ENCODE results near the gene CCDC186.

Gene CCDC186

DNA sequence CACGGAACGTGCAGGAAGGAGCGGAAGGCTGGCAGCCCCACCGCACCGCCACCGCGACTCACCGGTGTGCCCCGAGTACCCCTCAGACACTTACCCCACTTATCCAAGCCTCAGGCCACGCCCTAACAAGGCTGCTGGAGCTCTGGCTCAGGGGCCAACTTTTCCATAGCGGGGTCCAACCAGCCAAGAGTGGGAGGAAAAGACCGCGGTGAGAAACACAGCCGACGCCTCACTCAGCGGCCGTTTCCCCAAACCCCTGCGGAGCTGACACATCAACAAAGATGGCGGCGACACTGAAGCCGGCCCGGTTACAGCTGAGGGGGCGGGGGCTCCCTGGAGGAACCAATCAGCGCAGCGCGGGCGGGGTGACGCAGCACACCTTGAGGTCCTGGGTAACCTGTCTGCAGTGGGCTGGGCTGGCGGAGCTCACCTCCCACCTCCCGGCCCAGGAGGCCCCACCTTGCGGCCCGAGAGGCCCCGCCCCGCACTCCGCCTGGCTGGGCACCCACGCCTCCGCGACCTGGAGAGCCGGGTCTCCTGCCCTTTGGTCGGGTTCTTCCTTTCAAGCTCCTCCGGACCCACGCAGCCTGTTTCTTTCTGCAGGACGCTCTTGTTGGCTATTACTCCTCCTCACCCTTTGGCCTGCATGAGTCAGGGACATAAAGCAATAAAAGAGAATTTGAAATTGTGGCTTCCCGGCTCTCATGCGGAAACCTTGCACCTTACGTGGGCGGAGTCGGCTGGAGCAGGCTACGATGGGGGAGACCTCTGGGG is at the start of gene CCDC186:
Gene CCDC186 (minus strand): TSS at position 283 of the 774 bp plus-strand sequence. CDS start 10,935 bp downstream, outside the sequence.
- peak; percentile 97 for DNase-seq

DNA sequence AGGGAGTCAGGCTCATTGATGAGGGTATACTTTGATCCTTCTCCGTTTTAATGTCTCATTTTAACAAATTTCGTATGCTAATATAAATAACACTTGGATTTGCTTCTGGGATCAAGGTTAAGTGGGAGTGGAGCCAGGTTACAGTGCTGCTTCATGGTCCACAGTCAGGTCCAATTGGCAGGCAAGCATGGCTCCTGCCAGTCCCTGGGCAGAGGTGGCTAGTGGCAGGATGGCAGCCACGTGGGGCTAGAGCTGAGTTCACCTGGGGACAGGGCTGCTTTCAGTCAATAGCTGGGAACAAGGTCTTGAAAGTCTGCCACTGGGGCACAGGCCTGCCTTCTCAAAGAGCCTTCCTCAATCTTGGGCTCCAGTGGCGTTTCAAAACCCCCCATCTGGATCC is 49.1 kb upstream of the CCDC186 start:
- no peak for DNase-seq

DNA sequence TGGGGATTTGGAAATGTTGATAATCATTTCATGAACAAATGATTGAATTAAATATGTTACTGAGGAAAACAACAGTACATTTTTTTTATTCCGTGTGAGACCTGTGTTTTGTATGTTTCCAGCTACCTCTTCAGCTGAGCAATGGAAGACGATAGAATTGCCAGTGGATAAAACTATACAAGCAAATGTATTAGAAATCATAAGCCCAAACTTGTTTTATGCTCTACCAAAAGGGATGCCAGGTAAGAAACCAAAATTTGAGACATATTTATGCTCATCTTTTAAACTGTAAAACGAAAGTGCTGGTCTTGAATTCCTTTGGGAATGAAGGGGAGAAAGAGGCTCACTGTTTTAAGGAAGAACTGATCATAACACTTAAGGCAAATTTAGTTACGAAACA is 47.2 kb upstream of the CCDC186 start:
- no peak for DNase-seq

DNA sequence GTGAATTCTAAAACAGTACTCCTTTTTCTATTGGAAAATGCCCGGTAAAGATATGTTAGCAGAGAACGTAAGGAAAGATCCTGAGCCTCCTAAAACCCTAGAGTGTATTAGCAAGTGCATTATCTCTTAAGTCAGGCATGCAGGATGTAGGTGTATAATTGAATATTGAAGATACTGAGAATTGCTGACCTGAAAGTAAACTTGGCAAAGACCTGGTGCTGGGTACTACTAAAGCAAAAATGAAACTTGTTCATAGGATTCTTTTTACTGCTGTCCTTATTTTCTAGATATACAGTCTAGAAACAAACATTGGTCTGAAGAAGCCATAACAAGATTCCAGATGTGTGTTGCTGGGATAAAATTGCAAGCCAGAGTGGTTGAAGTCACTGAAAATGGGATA is 46.3 kb upstream of the CCDC186 start:
- no peak for DNase-seq

DNA sequence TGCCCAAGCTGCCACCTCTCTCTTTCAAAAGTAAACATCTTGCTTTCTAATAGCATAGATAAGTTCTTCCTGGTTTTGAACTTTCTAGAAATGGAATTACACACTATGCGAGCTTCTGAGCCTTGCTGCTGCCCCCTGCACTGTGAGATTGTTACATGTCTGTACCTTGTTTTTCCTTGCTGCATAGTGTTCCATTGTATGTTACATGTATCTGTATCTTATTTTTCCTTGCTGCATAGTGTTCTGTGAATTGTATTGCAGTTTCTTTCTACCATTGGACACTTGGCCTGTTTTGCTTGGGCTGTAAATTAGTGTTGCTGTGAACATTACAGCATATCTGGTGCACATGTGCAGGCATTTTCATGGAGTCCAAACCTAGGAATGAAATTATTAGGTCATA is 41.0 kb upstream of the CCDC186 start:
- DNase-seq: no peak

DNA sequence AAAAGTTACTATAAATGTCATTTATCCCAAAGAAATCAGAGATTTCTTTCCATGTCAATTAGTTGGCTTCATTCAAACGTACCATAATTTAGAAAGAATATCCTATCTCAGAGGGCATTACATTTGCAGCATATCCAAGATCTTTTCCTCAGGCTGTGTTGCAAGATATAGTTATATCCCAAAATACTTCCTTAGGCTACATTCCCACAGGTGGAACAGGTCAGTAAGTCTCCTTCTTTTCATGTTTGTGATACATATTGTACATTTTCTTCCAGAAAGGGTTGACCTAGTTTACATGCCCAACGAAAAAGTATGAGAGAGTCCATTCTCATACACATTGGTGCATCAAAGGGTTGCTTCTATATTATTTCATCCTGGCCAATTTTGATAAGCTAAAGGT is 38.1 kb upstream of the CCDC186 start:
- DNase-seq: no peak

DNA sequence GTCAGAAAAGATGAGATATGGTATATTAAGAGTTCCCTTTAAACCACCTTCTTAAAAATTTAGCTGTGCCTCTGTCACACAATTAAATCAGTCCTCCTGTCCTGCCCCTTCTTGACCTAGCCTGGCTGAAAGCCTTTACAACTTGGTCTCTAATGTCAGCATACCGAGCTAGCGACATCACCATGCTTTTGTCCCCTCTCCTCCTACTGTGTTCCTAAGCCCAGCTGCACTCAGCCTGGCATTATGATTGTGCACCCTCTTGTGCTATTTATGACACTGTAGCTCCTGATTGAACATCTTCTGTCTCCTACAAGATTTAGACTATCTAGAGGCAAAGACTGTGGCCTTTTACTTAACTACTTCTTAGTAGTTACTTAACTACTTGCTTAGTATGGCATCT is 34.3 kb upstream of the CCDC186 start:
- no peak for DNase-seq

DNA sequence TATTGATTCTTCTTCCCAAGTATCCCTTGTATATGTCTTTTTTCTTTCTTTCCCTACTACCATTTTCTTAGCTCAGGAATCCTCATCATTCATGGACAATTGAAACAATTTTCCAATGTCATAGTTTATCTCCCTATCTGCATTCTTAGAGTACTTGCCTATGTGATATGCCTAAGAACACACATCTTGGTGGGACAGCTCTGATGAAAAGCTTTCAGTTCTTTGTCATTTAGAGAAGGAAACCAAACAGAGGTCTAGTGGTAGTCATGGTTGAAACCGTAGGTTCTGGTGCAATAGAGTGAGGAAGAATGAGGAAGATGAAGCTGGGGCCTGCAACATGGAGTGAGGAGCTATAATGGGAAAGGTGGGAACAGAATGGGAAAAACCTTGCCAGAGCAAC is 33.3 kb upstream of the CCDC186 start:
- DNase-seq: no peak

DNA sequence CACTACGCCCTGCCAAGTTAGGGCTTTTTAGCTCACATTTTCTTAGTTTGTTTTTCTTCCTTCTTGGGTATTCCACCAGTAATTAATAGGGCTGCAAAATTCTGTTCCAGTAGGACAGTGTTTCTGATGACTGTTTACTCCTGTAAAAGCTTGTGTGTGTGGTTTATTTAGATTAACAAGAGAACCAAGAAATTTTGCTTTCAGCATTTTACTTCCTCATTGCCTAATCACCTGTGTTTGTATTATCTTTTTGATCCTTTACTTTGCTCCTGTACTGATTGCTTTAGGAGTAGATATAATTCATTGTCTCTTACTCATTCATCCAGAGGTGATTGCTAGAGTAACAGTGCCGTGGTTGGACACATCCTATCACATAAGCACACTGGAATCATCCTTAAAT is 32.9 kb upstream of the CCDC186 start:
- no peak for DNase-seq

DNA sequence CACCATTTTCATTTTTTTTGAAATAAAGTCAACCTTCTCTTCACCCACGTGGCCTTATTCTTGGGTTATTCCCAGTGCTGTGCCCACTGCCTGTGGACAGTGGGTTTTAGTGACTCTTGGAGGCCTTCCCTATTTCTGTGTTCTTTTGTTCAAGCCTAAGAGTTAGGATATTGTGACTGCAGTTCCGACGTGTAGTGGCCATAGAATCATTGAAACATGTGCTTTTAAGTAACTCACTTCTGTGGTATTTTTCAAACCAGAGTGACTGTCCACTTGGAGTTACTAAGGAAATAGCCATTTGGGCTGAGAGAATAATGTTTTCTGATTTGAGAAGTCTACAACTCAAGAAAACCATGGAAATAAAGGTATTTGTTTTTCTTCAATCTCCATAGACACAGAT is 28.8 kb upstream of the CCDC186 start:
- DNase-seq: no peak

DNA sequence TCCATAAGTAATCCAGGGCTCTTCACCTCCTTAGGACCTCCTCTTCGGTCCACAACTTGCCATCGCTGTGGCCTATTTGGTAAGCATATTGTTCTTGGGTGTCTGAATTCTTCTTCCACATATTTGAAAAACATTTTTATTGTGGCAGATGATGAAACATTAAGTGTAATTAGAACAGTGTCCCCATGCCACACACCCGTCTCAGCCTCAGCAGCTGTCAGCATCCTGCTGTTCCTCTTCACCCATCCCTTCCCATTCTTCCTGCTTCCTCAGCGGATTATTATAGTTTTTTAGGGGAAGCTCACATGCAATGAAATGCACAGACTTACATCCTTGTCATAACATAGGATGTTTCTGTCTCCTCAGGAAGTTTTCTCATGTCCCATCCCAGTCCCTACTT is 25.2 kb upstream of the CCDC186 start:
- DNase-seq: no peak

DNA sequence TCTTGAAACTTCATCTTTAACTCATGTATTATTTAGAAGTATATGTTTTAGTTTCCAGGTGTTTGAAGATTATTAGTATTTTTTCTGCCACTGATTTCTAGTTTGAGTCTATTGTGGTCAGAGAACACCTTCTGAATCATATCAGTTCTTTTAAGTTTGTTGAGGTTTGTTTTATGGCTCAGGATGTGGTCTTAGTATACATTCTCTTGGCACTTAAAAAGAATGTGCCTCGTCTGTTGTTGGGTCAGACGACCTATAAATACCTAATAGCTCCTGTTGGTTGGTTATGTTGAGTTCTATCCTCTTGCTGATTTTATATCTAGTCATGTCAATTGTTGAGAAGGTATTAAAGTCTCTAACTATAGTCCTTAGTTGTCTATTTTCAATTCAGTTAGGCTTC is 21.1 kb upstream of the CCDC186 start:
- DNase-seq: no peak

DNA sequence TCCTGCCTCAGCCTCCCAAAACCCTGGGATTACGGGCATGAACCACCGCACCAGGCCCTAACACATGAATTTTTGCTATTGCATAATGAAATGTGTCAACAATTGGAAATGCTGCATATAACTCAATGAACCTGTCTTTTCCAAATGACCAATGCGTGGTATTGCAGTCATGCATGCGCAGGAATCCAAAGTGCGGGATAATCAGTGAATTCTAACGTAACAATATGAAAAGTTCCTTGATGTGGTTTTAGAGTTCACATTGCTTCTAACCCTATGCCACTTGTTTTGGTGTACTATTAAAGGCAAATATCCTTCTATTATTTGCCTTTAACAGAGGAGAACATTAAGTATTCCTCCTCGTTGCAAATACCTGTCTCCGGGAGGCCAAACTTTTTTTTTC is 15.7 kb upstream of the CCDC186 start:
- no peak for DNase-seq

DNA sequence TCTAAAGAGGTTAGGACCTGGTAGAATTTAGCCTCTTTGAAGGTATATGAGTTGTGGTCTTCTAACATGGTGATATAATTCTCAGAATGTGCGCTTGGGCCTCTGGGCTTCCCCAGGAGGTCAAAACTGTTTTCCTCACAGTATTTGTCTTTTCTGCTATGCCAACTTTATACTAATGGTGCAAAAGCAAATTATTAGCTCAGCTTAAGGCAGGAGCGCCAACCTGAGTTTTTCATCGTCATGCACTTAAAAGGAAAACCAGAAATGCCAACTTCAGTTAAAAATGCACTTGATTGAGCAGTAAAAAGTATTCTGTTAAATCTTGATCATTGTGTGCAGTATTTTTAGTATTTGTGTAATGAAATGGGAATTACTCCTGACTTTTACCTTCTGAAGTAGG is 14.9 kb upstream of the CCDC186 start:
- no peak for DNase-seq

DNA sequence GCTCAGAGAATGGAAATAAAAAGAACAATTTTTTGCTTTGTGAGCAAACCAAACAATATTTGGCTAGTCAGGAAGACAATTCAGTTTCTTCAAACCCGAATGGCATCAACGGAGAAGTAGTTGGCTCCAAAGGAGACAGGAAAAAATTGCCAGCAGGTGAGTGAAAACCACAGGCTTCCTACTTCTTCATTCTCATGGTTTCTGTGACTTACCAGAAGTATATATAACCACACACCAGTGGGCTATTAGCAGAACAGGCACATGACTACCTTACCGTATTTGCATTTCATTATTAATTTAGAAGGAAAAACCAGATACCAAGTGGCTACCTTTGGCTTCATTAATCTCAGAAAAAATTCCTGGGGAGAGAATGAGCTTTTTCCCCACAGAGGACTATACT is 14.0 kb upstream of the CCDC186 start:
- no peak for DNase-seq

DNA sequence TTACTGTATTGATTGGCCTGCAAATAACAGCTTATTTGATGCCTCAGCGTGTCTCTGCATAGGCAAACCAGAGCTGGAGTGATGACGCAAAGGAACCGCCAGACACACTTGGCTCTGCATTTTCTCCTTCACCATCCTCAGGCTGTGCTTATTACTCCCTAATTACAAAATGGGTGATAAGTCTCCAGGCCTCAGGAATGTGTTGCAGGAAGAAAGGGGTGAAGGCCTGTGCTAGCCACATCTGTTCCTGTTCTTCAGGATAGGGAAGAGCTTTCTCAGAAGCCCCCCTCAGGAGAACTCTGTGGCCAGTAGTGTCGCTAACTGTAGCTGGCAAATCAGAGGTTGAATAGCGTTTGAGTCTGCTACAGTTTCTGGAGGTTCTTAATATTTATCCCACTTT is 10.3 kb upstream of the CCDC186 start:
- no peak for DNase-seq

DNA sequence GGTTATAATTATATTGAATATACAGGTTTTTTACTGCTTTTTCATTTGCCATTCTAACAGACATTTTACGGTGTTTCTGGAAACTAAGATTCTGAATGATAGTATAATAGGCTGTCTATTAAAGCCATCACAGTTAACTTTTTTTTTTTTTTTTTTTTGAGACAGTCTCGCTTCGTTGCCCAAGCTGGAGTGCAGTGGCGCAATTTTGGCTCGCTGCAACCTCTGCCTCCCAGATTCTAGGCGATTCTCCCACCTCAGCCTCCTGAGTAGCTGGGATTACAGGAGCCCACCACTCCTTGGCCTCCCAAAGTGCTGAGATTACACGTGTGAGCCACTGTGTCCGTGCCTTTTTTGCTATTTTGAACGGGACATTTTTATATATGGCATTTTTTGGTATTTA is 9.6 kb upstream of the CCDC186 start:
- DNase-seq: no peak

DNA sequence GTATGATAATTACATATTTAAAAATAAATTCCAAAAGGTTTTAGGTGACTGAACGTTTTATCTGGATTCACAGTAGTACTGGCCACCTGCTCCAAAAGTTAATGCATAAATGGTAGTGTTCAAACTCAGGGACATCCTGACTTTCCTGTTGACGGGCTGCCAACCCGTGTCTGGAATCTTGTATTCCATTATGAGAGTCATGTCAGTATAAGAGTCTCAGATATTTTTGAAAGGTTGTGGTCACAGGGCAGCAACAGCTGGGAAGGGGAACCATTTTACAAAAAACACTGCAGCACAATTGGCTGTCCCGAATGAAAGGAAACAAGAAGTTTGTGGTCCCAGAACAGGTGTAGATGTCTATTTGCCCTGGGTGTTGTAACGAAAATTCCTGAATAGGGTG is 8.0 kb upstream of the CCDC186 start:
- no peak for DNase-seq

DNA sequence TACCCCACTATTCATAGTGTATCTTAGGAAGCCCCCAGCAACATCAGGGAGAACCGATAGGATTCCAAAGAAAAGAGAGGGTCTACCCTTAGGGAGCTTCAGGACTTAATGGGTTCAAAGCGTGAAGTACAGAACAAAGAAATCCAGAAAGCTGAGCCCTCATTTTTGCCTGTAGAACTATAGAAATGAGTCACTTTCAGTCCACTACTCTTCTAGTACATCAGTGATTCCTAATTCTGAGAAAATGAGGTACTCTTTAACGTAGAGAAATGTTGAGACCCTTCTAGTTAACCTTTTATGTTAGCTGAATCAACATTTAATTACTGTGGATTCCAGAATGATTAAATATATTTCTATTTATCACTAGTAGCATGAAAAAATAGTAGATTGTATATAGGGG is 6.9 kb upstream of the CCDC186 start:
- DNase-seq: no peak

DNA sequence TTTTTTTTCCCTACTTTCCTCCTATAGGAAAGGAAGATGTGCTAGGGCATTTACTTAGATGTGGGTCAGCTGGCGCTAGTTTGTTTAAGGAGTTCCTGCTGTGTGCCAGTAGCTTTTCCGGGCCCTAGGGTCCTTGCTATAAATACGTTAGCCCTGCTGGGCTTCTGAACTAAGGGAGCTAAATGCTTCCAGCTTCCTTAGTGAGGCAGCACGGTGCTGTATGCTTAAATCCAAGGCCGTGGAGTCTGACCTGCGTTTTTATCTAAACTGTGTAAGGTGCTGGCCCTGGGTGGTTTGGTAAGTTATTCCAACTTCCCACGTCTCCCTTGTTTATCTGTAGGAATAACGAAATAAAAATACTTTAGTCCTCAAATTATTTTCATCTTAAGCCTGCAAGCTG is 5.7 kb upstream of the CCDC186 start:
- DNase-seq: no peak

DNA sequence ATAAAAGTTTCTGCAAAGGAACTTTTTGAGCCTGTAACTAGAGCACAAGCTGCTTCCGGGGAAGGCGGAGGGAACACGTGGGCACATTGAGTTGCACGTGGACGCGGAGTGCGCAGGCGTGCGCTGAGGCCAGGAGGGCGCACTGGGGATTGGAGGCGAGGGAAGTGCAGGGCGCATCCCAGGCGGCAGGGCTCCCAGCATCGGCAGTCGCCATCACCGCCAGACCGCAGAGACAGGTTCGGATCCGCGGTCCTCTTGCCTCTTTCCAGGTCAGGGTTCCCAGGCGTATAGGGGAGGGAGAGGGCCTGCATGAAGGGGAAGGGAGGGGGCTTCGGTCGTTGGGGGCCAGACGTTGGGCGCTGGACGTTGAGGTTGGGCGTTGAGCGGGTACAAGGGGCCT is 5.1 kb upstream of the CCDC186 start, which contains the start of gene TDRD1:
Gene TDRD1 (plus strand): TSS at position 206 of the 400 bp plus-strand sequence. CDS start 8,479 bp downstream, outside the sequence.
- DNase-seq: no peak

DNA sequence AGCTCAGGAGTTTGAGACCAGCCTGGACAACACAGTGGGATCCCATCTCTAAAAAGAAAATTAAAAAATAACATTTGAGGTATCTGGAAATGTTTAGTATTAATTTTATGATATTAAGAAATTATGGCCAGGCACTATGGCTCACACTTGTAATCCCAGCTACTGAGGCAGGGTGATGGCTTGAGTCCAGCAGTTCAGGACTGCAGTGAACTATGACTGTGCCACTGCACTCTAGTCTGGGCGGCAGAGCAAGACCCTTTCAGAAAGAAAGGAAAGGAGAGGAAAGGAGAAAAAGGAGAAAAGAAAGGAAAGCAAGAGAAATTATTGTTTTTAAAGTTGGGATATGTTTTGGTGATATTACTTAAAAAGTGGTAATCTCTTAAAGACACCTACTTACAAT is 2.5 kb upstream of the CCDC186 start:
- no peak for DNase-seq

DNA sequence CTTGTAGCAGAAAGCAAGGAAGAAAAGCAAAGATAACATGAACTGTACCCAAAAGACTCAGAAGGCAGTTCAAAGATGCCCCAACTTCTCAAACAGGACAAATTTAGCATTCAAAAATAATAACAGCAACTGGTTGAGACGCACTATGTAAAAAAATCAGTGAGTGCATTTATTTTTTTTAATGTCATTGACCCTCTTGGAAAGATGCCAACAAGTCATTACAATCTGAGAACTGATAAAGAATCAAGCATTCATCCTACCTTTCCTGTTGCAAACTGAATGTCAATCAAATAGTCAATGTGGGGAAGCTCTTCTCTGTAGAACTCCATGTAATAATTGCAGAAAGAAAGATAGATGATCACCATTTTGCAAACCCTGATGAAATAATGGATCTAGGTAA is 1.7 kb upstream of the CCDC186 start:
- DNase-seq: no peak

DNA sequence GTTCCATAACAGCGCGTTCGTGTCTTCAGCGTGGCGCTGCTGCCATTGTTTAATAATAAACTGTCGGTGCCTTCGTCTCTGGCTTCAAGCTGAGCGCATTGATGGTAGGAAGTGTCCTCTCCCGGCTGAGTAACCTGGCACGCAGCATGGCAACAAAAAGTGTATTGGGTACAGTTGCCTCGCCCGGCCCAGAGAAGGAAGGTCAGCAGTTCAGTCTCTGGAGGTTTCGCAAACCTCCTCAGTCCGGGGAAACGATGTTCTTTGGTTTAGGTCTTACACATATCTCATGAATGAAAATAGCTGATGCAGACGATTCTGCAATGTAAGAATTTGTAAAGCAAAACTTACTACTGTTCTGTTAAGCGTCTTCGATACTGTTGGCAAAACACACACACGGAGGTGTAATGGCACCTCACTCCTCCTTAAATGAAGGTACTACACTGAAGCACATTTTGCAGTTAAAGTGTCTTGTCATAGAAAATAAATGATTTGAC is 739 bp upstream of the CCDC186 start:
- no peak for DNase-seq

DNA sequence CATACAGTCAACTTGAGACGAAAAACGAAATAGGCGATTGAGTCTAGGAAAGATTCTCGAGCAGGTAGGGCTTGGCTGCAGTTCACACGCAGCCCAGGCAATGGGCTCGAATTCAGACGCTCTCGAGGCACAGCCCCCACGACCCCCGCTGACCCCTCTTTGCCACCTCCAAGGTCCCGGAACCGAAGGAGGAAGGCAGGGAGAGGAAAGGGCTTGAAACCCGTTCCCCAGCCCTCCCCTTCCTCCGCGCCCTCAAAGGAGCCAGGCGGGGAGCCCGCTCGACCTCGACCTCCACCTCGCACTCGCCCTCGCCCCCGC is 441 bp downstream of the CCDC186 start:
- DNase-seq: no peak

Data from CD4-positive, alpha-beta T cell treated with Interleukin-21 for 1 hour (primary cell).